IMR-90 (cell line): Measurements from ENCODE around the gene ABCD1. TPM values are rescaled to one million over a fixed set of nuclear protein-coding genes. Genes with fewer than 3 reads are reported as not detected.

ENCODE experiments used
- ATAC-seq: fragments of 200-7000 bp; cut with Tn5 transposase; 2 replicates; pipeline ENCODE4 v1.9.1; 2020; ENCODE audit warnings: low read depth, mild to moderate bottlenecking, moderate library complexity
- BruUV-seq: library from RNA; stranded (reverse); fragments of 400-500 nt; replicated peaks from 2 replicates; lab custom pipeline; 2021; lab: Mats Ljungman, UMichigan
- CTCF ChIA-PET: fragments of 300-600 bp; formaldehyde crosslinking; extraction: SDS; loops from one replicate; lab custom pipeline; 2021; ENCODE audit warnings: antibody characterized with exemption; lab: Yijun Ruan, JAX
- POLR2A ChIA-PET: fragments of 300-600 bp; sonication (Branson Sonifier 250); formaldehyde crosslinking; loops from one replicate; lab custom pipeline; 2022; ENCODE audit warnings: antibody characterized with exemption; ENCODE audit not compliant: unreplicated experiment; lab: Charles Lee
- DNase-seq: peaks from one replicate; pipeline ENCODE4 v3.0.0; 2013
- H2AFZ ChIP-seq: replicated peaks from 2 replicates; pipeline ENCODE3; 2013; ENCODE audit warnings: low read length, mild to moderate bottlenecking; ENCODE audit not compliant: poor library complexity
- H2AK5ac ChIP-seq: 2 replicates; pipeline ENCODE4 v1.6.1; 2013; ENCODE audit warnings: low read depth, low read length, inconsistent platforms
- H2AK9ac ChIP-seq: replicated peaks from 2 replicates; pipeline ENCODE3; 2013; ENCODE audit warnings: mild to moderate bottlenecking, low read depth, low read length, moderate library complexity; ENCODE audit not compliant: poor library complexity
- H2BK120ac ChIP-seq: 2 replicates; pipeline ENCODE4 v1.6.1; 2013; ENCODE audit warnings: low read depth, low read length, inconsistent platforms
- H2BK15ac ChIP-seq: 3 replicates; pipeline ENCODE4 v1.6.1; 2013; ENCODE audit warnings: low read depth, low read length, inconsistent platforms
- H2BK20ac ChIP-seq: 2 replicates; pipeline ENCODE4 v1.6.1; 2013; ENCODE audit warnings: low read depth, mild to moderate bottlenecking, inconsistent platforms, low read length, moderate library complexity
- H2BK5ac ChIP-seq: 2 replicates; pipeline ENCODE4 v1.6.1; 2013; ENCODE audit warnings: mild to moderate bottlenecking, low read depth, low read length, inconsistent platforms; ENCODE audit not compliant: poor library complexity, severe bottlenecking
- H3K14ac ChIP-seq: replicated peaks from 2 replicates; pipeline ENCODE4 v1.6.1; 2013; ENCODE audit warnings: low read depth, low read length, inconsistent platforms
- H3K18ac ChIP-seq: 2 replicates; pipeline ENCODE4 v1.6.1; 2013; ENCODE audit warnings: low read depth, low read length, control low read depth
- H3K23ac ChIP-seq: 2 replicates; pipeline ENCODE4 v1.6.1; 2013; ENCODE audit warnings: low read depth, low read length, inconsistent platforms
- H3K27ac ChIP-seq: 2 replicates; pipeline ENCODE4 v1.5.1; 2013; ENCODE audit warnings: mild to moderate bottlenecking, control low read depth, low read length; ENCODE audit not compliant: insufficient read depth
- H3K27me3 ChIP-seq: 2 replicates; pipeline ENCODE4 v1.6.1; 2013; ENCODE audit warnings: low read length; ENCODE audit not compliant: control insufficient read depth, insufficient read depth
- H3K36me3 ChIP-seq: 2 replicates; pipeline ENCODE4 v1.6.1; 2013; ENCODE audit warnings: low read length, mixed read lengths; ENCODE audit not compliant: control insufficient read depth, insufficient read depth
- H3K4ac ChIP-seq: 2 replicates; pipeline ENCODE4 v1.6.1; 2013; ENCODE audit warnings: low read depth, low read length, inconsistent platforms
- H3K4me1 ChIP-seq: 2 replicates; pipeline ENCODE4 v1.6.1; 2013; ENCODE audit warnings: low read length, mixed read lengths; ENCODE audit not compliant: control insufficient read depth, insufficient read depth
- H3K4me2 ChIP-seq: 2 replicates; pipeline ENCODE4 v1.6.1; 2013; ENCODE audit warnings: low read depth, mild to moderate bottlenecking, control low read depth, low read length, moderate library complexity
- H3K4me3 ChIP-seq: 2 replicates; pipeline ENCODE4 v1.5.1; 2013; ENCODE audit warnings: low read depth, mild to moderate bottlenecking, control low read depth, low read length, moderate library complexity; ENCODE audit not compliant: insufficient read depth
- H3K56ac ChIP-seq: 2 replicates; pipeline ENCODE4 v1.6.1; 2013; ENCODE audit warnings: low read length, inconsistent platforms; ENCODE audit not compliant: insufficient read depth; ENCODE audit errors: extremely low read depth
- H3K79me1 ChIP-seq, 2 experiments: 2 replicates each; pipeline ENCODE4 v1.6.1; 2013; ENCODE audit warnings: low read length in 2 of 2, inconsistent platforms in 1 of 2, low read depth in 1 of 2
- H3K9ac ChIP-seq: 2 replicates; pipeline ENCODE4 v1.6.1; 2013; ENCODE audit warnings: low read depth, low read length, control low read depth
- H3K9me1 ChIP-seq: 2 replicates; pipeline ENCODE4 v1.6.1; 2013; ENCODE audit warnings: low read length, inconsistent platforms; ENCODE audit not compliant: insufficient read depth
- H3K9me3 ChIP-seq: 2 replicates; pipeline ENCODE4 v1.6.1; 2013; ENCODE audit warnings: low read length; ENCODE audit not compliant: control insufficient read depth, insufficient read depth
- H4K20me1 ChIP-seq: 2 replicates; pipeline ENCODE4 v1.6.1; 2013; ENCODE audit warnings: low read length, inconsistent platforms; ENCODE audit not compliant: insufficient read depth
- H4K5ac ChIP-seq: 2 replicates; pipeline ENCODE4 v1.6.1; 2013; ENCODE audit warnings: mild to moderate bottlenecking, low read depth, low read length, control low read depth
- H4K8ac ChIP-seq, 2 experiments: 2 replicates each; pipeline ENCODE4 v1.6.1; 2013; ENCODE audit warnings: low read depth in 2 of 2, low read length in 2 of 2, control low read depth in 1 of 2, inconsistent platforms in 1 of 2
- H4K91ac ChIP-seq: 2 replicates; pipeline ENCODE4 v1.6.1; 2013; ENCODE audit warnings: low read depth, low read length, inconsistent platforms; ENCODE audit not compliant: insufficient read depth
- CHD1 ChIP-seq: IDR thresholded peaks from 2 replicates; pipeline ENCODE4 v1.6.1; 2012; ENCODE audit warnings: low read depth, low read length, improper control_type of control experiment
- FOS ChIP-seq: fragments of 150-350 bp; IDR thresholded peaks from 2 replicates; pipeline ENCODE4 v1.6.1; 2016; ENCODE audit warnings: low read depth, low read length
- NFE2L2 ChIP-seq: fragments of 150-350 bp; IDR thresholded peaks from 2 replicates; pipeline ENCODE4 v1.6.1; 2016; ENCODE audit warnings: low read depth, mild to moderate bottlenecking, low read length
- POLR2A ChIP-seq: IDR thresholded peaks from 2 replicates; pipeline ENCODE4 v1.6.1; 2012; ENCODE audit warnings: mild to moderate bottlenecking, low read depth, low read length
- RAD21 ChIP-seq: IDR thresholded peaks from 2 replicates; pipeline ENCODE4 v1.6.1; 2012; ENCODE audit warnings: low read length, improper control_type of control experiment
- RCOR1 ChIP-seq: IDR thresholded peaks from 2 replicates; pipeline ENCODE4 v1.6.1; 2012; ENCODE audit warnings: mild to moderate bottlenecking, low read length, improper control_type of control experiment; ENCODE audit not compliant: insufficient replicate concordance
- RFX5 ChIP-seq: IDR thresholded peaks from 2 replicates; pipeline ENCODE4 v1.8.0; 2012; ENCODE audit warnings: low read depth, mild to moderate bottlenecking, low read length, moderate library complexity
- SMC3 ChIP-seq: fragments of 150-350 bp; IDR thresholded peaks from 2 replicates; pipeline ENCODE4 v1.6.1; 2016; ENCODE audit warnings: low read depth, mild to moderate bottlenecking, antibody characterized with exemption, low read length, moderate library complexity
- WGBS, 2 experiments: methylation state at CpG; one replicate each; pipeline versions ENCODE4 v1.1.5 to v1.1.7; 2013; ENCODE audit warnings: missing lambda C conversion rate in 2 of 2; ENCODE audit not compliant: insufficient read length in 1 of 2; ENCODE audit errors: extremely low coverage in 2 of 2; 5-methylcytosine and 5-hydroxymethylcytosine counted together
- dilution Hi-C: fragments of 300-500 bp; cut with HindIII; formaldehyde crosslinking; loops from one replicate; pipeline ENCODE4 v1.14.3; 2018; ENCODE audit warnings: low sequenced_read_pairs; ENCODE audit not compliant: unreplicated experiment
- in situ Hi-C: fragments of 300-500 bp; cut with MboI; formaldehyde crosslinking; loops from 3 replicates; pipeline ENCODE4 v1.14.3; 2019; ENCODE audit warnings: low sequenced_read_pairs, inconsistent platforms, mixed read lengths
- intact Hi-C: fragments of 100-400 bp; cut with micrococcal nuclease; formaldehyde crosslinking; loops from 2 replicates; pipeline ENCODE4 v1.10.0; 2022
- polyA plus RNA-seq, 3 experiments: library from polyadenylated mRNA; depleted of rRNA; stranded (reverse); fragments of >200 nt; gene quantifications; 2 replicates each; pipeline ENCODE4 v1.2.3, GENCODE V29; 2012; ENCODE audit warnings: low replicate concordance in 1 of 3
- total RNA-seq: library from RNA; depleted of rRNA; stranded (reverse); fragments of >200 nt; gene quantifications from 2 replicates; pipeline ENCODE4 v1.2.3, GENCODE V29; 2012
- TF ChIP-seq, protein P1 (sequence below): conservative IDR thresholded peaks from 2 replicates; pipeline ENCODE4 v1.5.1; 2012; ENCODE audit warnings: mild to moderate bottlenecking, low read depth, low read length, improper control_type of control experiment
- TF ChIP-seq, protein P2 (sequence below): fragments of 150-350 bp; IDR thresholded peaks from 2 replicates; pipeline ENCODE4 v1.6.1; 2016; ENCODE audit warnings: low read depth, mild to moderate bottlenecking, low read length, moderate library complexity, borderline replicate concordance
- TF ChIP-seq, protein P3 (sequence below): fragments of 150-350 bp; IDR thresholded peaks from 2 replicates; pipeline ENCODE4 v1.6.1; 2017; ENCODE audit warnings: mild to moderate bottlenecking, antibody characterized with exemption, low read length, low read depth

The ABCD1 gene
- total and polyA plus RNA-seq, 2 of the 4 experiments (the other 2 are of a cell fraction), result 4.3 to 7.0 TPM

DNA sequence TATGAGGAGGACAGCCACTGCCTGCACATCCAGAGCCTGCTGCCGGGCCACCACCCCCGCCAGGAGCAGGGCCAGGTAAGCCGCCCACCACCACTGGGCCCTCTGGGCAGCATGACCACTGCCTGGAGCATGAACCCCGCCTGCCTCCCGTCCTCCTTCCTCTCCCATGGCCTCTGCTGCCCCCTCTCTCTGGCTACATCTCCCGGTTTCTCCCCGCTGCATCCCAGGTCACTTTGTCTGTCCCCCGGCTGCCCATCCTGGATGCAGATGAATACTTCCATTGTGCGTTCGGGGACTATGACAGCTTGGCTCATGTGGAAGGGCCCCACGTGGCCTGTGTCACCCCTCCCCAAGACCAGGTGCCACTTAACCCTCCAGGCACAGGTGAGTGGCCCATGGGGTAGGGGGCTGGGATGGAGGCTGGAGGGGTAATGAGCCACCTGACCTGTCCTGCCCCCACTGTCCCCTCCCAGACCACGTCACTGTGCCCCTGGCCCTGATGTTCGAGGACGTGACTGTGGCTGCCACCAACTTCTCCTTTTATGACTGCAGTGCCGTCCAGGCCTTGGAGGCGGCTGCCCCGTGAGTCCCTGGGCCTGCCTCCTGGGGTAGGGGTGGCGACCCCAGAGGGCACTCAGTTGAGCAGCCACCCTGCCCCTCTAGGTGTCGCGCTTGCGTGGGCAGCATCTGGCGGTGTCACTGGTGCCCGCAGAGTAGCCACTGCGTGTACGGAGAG, 45.4 kb downstream of the ABCD1 start (continued):
- TF ChIP-seq RCOR1, result no peak

DNA sequence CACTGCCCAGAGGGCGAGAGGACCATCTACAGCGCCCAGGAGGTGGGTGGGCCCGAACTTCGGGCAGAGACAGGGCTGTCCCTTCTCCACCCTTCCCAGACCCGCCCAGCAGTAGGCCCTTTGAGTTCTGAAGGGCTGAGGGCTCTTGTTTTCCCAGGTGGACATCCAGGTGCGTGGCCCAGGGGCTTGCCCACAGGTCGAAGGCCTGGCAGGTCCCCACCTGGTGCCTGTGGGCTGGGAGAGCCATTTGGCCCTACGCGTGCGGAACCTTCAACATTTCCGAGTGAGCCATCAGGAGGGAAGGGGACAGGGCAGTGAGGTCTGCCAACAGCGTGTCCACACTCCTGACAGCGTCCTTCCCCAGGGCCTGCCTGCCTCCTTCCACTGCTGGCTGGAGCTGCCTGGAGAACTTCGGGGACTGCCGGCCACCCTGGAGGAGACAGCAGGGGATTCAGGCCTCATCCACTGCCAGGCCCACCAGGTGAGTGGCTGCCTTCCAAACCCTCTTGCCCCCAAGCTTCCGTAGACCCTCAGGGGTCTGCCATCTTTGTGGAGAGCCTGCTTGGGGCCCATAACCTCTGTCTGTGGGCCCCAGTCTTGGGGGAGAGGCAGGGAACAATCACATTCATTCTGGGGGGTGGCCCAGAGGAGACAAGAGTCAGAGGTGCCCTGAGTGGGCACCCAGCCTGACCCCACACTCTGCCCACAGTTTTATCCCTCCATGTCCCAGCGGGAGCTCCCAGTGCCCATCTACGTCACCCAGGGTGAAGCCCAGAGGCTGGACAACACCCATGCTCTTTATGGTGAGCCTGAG, 46.2 kb downstream of the ABCD1 start:
- in situ Hi-C loops, result no loop called here
- no peak overlapping the region for H3K23ac ChIP-seq
- no peak overlapping the region for H3K4me3 ChIP-seq
- no TSS peak for BruUV-seq
- ATAC-seq (no peak), DNase-seq (no peak)
- peaks cover 5% of the 10 kb centered on the region for H3K4me1 ChIP-seq
- H2AFZ ChIP-seq, result no peak overlapping the region
- no peak overlapping the region for H3K56ac ChIP-seq
- ChIA-PET POLR2A (no interaction called here), CTCF (no interaction called here)
- no peak overlapping the region for H2AK9ac ChIP-seq
- H4K5ac ChIP-seq, result no peak overlapping the region
- H4K8ac ChIP-seq, result no peak overlapping the region
- peaks cover 0 to 3% of the 10 kb centered on the region in 2 experiments; a peak in 1 of 4 replicates for H3K79me1 ChIP-seq
- 81% methylated on average over 9 of the region's 18 CpGs; no CpG with 5 or more reads in 1 of the 2 experiments for WGBS, 2 experiments
- H3K4ac ChIP-seq, result no peak overlapping the region
- H3K36me3 ChIP-seq, result peaks cover 2% of the 10 kb centered on the region; the same call in 1 of the 2 replicates
- intact Hi-C loops, result no loop called here
- no peak overlapping the region for H3K18ac ChIP-seq
- H2BK5ac ChIP-seq, result no peak overlapping the region
- H3K9me3 ChIP-seq, result no peaks in the 10 kb centered on the region; the same call in 1 of the 2 replicates
- no peak overlapping the region for H3K4me2 ChIP-seq
- H2BK15ac ChIP-seq, result no peak overlapping the region
- no peaks in the 10 kb centered on the region for H3K27me3 ChIP-seq
- dilution Hi-C loops, result no loop called here
- H3K9me1 ChIP-seq, result no peaks in the 10 kb centered on the region
- no peak overlapping the region for H2AK5ac ChIP-seq
- no peak overlapping the region for H2BK120ac ChIP-seq
- no peak overlapping the region for H3K14ac ChIP-seq
- H4K91ac ChIP-seq, result no peak overlapping the region
- H2BK20ac ChIP-seq, result no peak overlapping the region
- no peaks in the 10 kb centered on the region for H4K20me1 ChIP-seq
- no peak overlapping the region for H3K9ac ChIP-seq
- H3K27ac ChIP-seq, result no peak overlapping the region
- TF ChIP-seq, protein P1, sequence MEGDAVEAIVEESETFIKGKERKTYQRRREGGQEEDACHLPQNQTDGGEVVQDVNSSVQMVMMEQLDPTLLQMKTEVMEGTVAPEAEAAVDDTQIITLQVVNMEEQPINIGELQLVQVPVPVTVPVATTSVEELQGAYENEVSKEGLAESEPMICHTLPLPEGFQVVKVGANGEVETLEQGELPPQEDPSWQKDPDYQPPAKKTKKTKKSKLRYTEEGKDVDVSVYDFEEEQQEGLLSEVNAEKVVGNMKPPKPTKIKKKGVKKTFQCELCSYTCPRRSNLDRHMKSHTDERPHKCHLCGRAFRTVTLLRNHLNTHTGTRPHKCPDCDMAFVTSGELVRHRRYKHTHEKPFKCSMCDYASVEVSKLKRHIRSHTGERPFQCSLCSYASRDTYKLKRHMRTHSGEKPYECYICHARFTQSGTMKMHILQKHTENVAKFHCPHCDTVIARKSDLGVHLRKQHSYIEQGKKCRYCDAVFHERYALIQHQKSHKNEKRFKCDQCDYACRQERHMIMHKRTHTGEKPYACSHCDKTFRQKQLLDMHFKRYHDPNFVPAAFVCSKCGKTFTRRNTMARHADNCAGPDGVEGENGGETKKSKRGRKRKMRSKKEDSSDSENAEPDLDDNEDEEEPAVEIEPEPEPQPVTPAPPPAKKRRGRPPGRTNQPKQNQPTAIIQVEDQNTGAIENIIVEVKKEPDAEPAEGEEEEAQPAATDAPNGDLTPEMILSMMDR, result no peak
- TF ChIP-seq NFE2L2 (no peak), RFX5 (no peak), FOS (no peak), SMC3 (no peak), CHD1 (no peak), RCOR1 (no peak), RAD21 (no peak), POLR2A (no peak)
- TF ChIP-seq, protein P2, sequence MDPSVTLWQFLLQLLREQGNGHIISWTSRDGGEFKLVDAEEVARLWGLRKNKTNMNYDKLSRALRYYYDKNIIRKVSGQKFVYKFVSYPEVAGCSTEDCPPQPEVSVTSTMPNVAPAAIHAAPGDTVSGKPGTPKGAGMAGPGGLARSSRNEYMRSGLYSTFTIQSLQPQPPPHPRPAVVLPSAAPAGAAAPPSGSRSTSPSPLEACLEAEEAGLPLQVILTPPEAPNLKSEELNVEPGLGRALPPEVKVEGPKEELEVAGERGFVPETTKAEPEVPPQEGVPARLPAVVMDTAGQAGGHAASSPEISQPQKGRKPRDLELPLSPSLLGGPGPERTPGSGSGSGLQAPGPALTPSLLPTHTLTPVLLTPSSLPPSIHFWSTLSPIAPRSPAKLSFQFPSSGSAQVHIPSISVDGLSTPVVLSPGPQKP, result no peak
- TF ChIP-seq, protein P3, sequence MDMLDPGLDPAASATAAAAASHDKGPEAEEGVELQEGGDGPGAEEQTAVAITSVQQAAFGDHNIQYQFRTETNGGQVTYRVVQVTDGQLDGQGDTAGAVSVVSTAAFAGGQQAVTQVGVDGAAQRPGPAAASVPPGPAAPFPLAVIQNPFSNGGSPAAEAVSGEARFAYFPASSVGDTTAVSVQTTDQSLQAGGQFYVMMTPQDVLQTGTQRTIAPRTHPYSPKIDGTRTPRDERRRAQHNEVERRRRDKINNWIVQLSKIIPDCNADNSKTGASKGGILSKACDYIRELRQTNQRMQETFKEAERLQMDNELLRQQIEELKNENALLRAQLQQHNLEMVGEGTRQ, result no peak
